Heart left ventricle (tissue), 16 donors: ENCODE measurements around the gene B3GNT2. TPM values are rescaled to one million over a fixed set of nuclear protein-coding genes. Genes with fewer than 3 reads are reported as not detected.

Experiments
- ATAC-seq, 4 donors: fragments of 200-7000 bp; cut with Tn5 transposase; one replicate each; pipeline ENCODE4 v1.9.1; 2020 to 2022; ENCODE audit warnings: moderate library complexity in 4 of 4, mild to moderate bottlenecking in 3 of 4, moderate number of reproducible peaks in 1 of 4
- DNase-seq, 5 donors: peaks; one replicate each; pipeline ENCODE4 v3.0.0-alpha.2; 2020
- H3K27ac ChIP-seq, 12 donors: fragments of 200-600 bp; sonication (generic) in 4 of 12; one replicate each; pipeline versions ENCODE4 v1.5.0 to v1.8.0; 2016 to 2022; ENCODE audit warnings: mild to moderate bottlenecking in 2 of 12
- H3K27me3 ChIP-seq, 9 donors: fragments of 200-600 bp; sonication (generic) in 2 of 9; one replicate each; pipeline versions ENCODE4 v1.5.1 to v1.8.0; 2016 to 2022; ENCODE audit warnings: mild to moderate bottlenecking in 3 of 9
- H3K36me3 ChIP-seq, 9 donors: fragments of 200-600 bp; sonication (generic) in 2 of 9; one replicate each; pipeline versions ENCODE4 v1.5.0 to v1.8.0; 2018 to 2022; ENCODE audit warnings: mild to moderate bottlenecking in 2 of 9
- H3K4me1 ChIP-seq, 12 donors: fragments of 200-600 bp; sonication (generic) in 4 of 12; one replicate each; pipeline versions ENCODE4 v1.5.0 to v1.8.0; 2016 to 2022; ENCODE audit warnings: mild to moderate bottlenecking in 3 of 12
- H3K4me3 ChIP-seq, 12 donors: fragments of 200-600 bp; sonication (generic) in 4 of 12; one replicate each; pipeline versions ENCODE4 v1.5.0 to v1.8.0; 2017 to 2022; ENCODE audit warnings: mild to moderate bottlenecking in 9 of 12, moderate library complexity in 4 of 12
- H3K9me3 ChIP-seq, 12 donors: fragments of 200-600 bp; sonication (generic) in 4 of 12; one replicate each; pipeline versions ENCODE4 v1.5.0 to v1.8.0; 2016 to 2022; ENCODE audit warnings: mild to moderate bottlenecking in 1 of 12
- CTCF ChIP-seq, 12 donors: fragments of 200-600 bp; sonication (generic) in 4 of 12; IDR thresholded peaks; one replicate each; pipeline versions ENCODE4 v1.5.0 to v1.8.0; 2018 to 2022; ENCODE audit warnings: antibody characterized with exemption in 12 of 12, mild to moderate bottlenecking in 5 of 12
- POLR2A ChIP-seq, 2 donors: fragments of 450-650 bp; IDR thresholded peaks; one replicate each; pipeline ENCODE4 v1.6.1; 2017; ENCODE audit warnings: antibody characterized with exemption in 2 of 2, mild to moderate bottlenecking in 2 of 2, moderate library complexity in 2 of 2
- WGBS, 4 donors: extraction: QIAGEN DNeasy Blood & Tissue Kit in 2 of 4; methylation state at CpG; one replicate each; pipeline versions ENCODE4 v1.1.5 to v1.1.7; 2013 to 2018; 5-methylcytosine and 5-hydroxymethylcytosine counted together
- intact Hi-C, 10 donors: fragments of 100-400 bp; cut with DNase I; formaldehyde crosslinking; loops; one replicate each; pipeline versions ENCODE4 v1.11.1 to v1.14.2; 2022
- polyA plus RNA-seq, 2 donors: library from polyadenylated mRNA; stranded (reverse); fragments of 200-250 nt; gene quantifications; one replicate each; pipeline ENCODE4 v1.2.3, GENCODE V29; 2013
- total RNA-seq, 9 donors: library from RNA; depleted of rRNA in 2 of 9; stranded (reverse); fragments of >200 nt in 2 of 9; fragmentation: NEBNext Ultra II Directional in 3 of 9; extraction: Animal tissue kit (Norgen Biotek cat#: 25700) in 3 of 9; gene quantifications; one replicate each; pipeline versions ENCODE4 v1.1.0 to v1.2.4, GENCODE V29; 2016 to 2023
- donor health status: ischemic (EF 13 %, LVEDD 7.1; RV severe dilation, severe dysfunction).
- donor health status: healthy with polysubstance abuse.
- donor health status: DM: no; HTN: yes; CAD: no.
- donor health status: DM: no; HTN: no; CAD: no.
- donor health status: ischemic (EF 25% LVEDD 6.9; RV normal size, moderate dysfunction).
- donor health status: ischemic (EF 25% LVEDD 5.7; RV mildly dilated, moderate dysfunction).
- donor health status: healthy.
- donor health status: DM: yes; HTN: yes; CAD: no.
- donor health status: ischemic (EF 35%, LVEDD 5.7; RV mildly dilated, moderate dysfunction).
- donor health status: nonischemic (EF 11% LVEDD 7.7; RV severe dilation, severe dysfunction).
- donor health status: DM: yes; HTN: yes; CAD: no.
- donor health status: PGD.
- donor health status: ischemic (EF 29% LVEDD 5.4; RV normal size, mild dysfunction).
- donor health status: nonischemic (EF 23%, LVEDD 6.1; RV moderate dilation, normal function).

The B3GNT2 gene
- total and polyA plus RNA-seq, 11 donors, result 8.6 to 26.5 (median 18.4) TPM

DNA sequence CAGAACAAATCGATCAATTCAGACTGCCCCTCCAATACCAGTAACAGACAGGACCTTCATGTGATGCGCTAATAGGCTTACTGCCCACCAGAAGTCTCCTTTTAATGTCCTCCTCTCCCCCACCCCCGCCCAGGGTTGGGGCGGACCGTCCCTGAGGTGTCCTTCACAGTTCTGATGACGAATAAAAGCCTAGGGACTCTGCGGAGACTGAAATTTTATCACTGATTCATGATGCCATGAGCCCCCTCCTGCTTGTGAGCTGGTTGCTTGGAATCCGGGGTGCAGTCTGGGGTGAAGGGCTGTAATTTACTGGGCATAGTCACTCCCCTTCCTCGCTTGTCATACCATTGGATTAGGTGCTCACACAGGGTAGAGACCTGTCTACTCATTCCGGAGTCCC lies 42.3 kb downstream of the B3GNT2 start:
- intact Hi-C loops, result no loop called here
- ATAC-seq (no peak), DNase-seq (no peak)
- Histone ChIP-seq H3K27ac (no peak overlapping the region), H3K27me3 (no peaks in the 10 kb centered on the region), H3K4me1 (peaks cover 0 to 18% (median 6%) of the 10 kb centered on the region in 12 donors), H3K4me3 (no peak overlapping the region), H3K36me3 (no peaks in the 10 kb centered on the region), H3K9me3 (no peaks in the 10 kb centered on the region)
- 92 to 95% (median 94%) methylated on average over 10 of the region's 10 CpGs for whole genome bisulfite sequencing, 4 donors
- TF ChIP-seq POLR2A (IDR thresholded peaks at IDR 0.05), result no peak
- no peak for TF ChIP-seq CTCF (IDR thresholded peaks at IDR 0.05)

DNA sequence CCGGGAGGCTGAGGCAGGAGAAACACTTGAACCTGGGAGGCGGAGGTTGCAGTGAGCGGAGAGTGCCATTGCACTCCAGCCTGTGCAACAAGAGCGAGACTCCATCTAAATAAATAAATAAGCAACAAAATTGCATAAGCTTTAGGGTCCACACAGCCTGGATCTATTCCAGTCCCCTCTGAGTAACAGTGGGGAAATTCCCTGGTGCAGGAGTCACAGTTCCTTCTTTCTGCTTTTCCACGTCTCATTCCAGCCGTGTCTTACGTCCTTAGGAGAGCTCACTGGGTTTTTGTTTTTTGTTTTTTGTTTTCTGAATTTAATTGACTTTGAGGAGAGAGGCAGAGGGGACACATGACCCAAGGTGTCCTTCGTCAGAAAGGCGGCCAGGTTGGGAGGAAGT lies 44.6 kb downstream of the B3GNT2 start:
- Histone ChIP-seq H3K27ac (no peak overlapping the region), H3K36me3 (no peaks in the 10 kb centered on the region), H3K4me3 (no peak overlapping the region), H3K4me1 (peaks cover 0 to 5% (median 0%) of the 10 kb centered on the region in 12 donors), H3K27me3 (no peaks in the 10 kb centered on the region), H3K9me3 (no peaks in the 10 kb centered on the region)
- ATAC-seq (no peak), DNase-seq (no peak)
- intact Hi-C loops, result loop anchor here in 1 of 10 donors (10.0 kb wide), 1 partner anchor 74 kb away; no protein-coding TSS in a partner anchor
- 91 to 96% (median 94%) methylated on average over 9 of the region's 9 CpGs for WGBS, 4 donors
- TF ChIP-seq POLR2A (IDR thresholded peaks at IDR 0.05), result no peak
- no peak for TF ChIP-seq CTCF (IDR thresholded peaks at IDR 0.05)

DNA sequence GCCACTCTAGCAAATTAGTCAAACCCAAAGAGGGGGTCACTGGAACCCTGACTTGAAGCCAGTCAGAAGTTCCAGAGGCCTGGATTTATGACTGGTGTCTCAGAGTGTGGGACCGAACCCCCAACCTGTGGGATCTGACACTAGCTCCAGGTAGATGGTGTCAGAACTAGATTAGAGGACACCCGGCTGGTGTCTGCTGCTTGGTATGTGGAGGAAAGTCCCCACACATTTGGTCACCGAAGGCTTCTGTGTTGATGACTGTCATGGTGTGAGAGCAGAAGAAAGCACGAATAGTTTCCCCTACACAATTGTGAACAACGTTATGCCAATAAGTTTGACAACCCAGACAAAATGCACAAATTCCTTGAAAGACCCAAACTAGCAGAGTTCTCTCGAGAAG lies 48.1 kb downstream of the B3GNT2 start:
- TF ChIP-seq CTCF (IDR thresholded peaks at IDR 0.05), result no peak
- no peak for TF ChIP-seq POLR2A (IDR thresholded peaks at IDR 0.05)
- WGBS, 4 donors, result 94 to 95% (median 94%) methylated on average over 5 to 6 of the region's 6 CpGs
- Histone ChIP-seq H3K4me1 (no peaks in the 10 kb centered on the region), H3K27me3 (no peaks in the 10 kb centered on the region), H3K4me3 (no peak overlapping the region), H3K9me3 (no peaks in the 10 kb centered on the region), H3K27ac (no peak overlapping the region), H3K36me3 (no peaks in the 10 kb centered on the region)
- intact Hi-C loops, result loop anchor here in 1 of 10 donors (10.0 kb wide), 1 partner anchor 71 kb away; no protein-coding TSS in a partner anchor
- no peak for DNase-seq
- ATAC-seq, result no peak

- DNase-seq, result no peak
- TF ChIP-seq POLR2A (IDR thresholded peaks at IDR 0.05) (no peak), CTCF (IDR thresholded peaks at IDR 0.05) (no peak)
- ATAC-seq, result no peak
- Histone ChIP-seq H3K4me3 (no peak overlapping the region), H3K27ac (no peak overlapping the region), H3K9me3 (no peaks in the 10 kb centered on the region), H3K4me1 (no peaks in the 10 kb centered on the region), H3K27me3 (no peaks in the 10 kb centered on the region), H3K36me3 (no peaks in the 10 kb centered on the region)
- intact Hi-C loops, result loop anchor here in 1 of 10 donors (10.0 kb wide), 1 partner anchor 67 kb away; no protein-coding TSS in a partner anchor
- 70 to 95% (median 91%) methylated on average over 3 of the region's 3 CpGs for WGBS, 4 donors
Measured at GRCh38 chr2:62248226-62248625, 52.3 kb downstream of the B3GNT2 start.
